SH-SY5Y (cell line): ENCODE data around the gene PMF1.

Experiments used
- GATA2 ChIP-seq: IDR thresholded peaks from 2 replicates; pipeline ENCODE4 v1.6.1; 2011; ENCODE audit warnings: mild to moderate bottlenecking, low read depth, low read length
- GATA3 ChIP-seq: IDR thresholded peaks from 2 replicates; pipeline ENCODE4 v1.6.1; 2011; ENCODE audit warnings: low read depth, mild to moderate bottlenecking, low read length, moderate library complexity

DNA sequence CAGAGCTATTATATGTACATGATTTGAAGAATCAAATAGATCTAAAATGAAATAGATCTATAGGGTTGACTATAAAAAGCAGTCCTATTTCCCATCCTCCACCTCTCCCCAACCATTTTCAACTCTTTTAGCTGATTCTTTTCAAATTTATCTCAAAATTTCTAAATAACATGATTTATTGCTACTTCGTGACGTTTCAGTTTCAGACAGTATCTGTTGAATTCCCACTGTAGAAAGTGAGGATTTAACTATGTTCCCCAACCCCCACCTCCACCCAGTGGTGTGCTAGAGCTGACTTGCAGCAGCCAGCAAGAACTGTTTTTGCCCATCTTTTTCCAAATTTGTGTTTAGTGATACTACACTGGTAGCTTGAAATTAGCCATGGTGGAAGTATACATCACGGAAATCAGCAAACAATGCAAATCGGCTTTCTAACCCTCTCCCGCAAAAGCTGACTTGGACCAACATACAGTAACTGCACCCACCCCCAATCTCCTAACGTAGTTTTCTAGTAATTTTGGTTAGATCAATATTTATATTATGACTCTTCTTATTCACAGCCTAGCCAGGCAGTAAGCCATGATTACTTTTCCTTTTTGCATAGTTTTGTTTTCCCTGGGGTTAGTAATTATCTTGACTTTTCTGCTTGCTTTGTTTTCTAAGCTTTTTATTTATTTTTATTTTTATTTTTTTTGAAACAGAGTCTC lies 48.5 kb upstream of the PMF1 start:
- TF ChIP-seq GATA3, result no peak
- TF ChIP-seq GATA2, result no peak
